Left lung (tissue), 10 donors: ENCODE results near the gene AP2S1. TPM values are rescaled to one million over a fixed set of nuclear protein-coding genes. Genes with fewer than 3 reads are reported as not detected.
A peak's percentile ranks its signal among the peaks of the same experiment; 100 is the strongest.

Experiments used
- ATAC-seq: fragments of 200-7000 bp; cut with Tn5 transposase; one replicate; pipeline ENCODE4 v1.9.1; 2020; ENCODE audit warnings: moderate library complexity
- DNase-seq, 4 donors: peaks; one replicate each; pipeline ENCODE4 v3.0.0-alpha.2; 2013 to 2020
- H3K27ac ChIP-seq, 2 donors: fragments of 200-600 bp; sonication (generic) in 1 of 2; one replicate each; pipeline versions ENCODE4 v1.5.0 to v1.8.0; 2020 to 2021
- H3K27me3 ChIP-seq, 2 donors: fragments of 200-600 bp; sonication (generic) in 1 of 2; one replicate each; pipeline versions ENCODE4 v1.5.0 to v1.8.0; 2020 to 2021
- H3K36me3 ChIP-seq, 2 donors: fragments of 200-600 bp; sonication (generic) in 1 of 2; one replicate each; pipeline versions ENCODE4 v1.5.0 to v1.8.0; 2020 to 2021
- H3K4me1 ChIP-seq, 2 donors: fragments of 200-600 bp; one replicate each; pipeline ENCODE4 v1.8.0; 2021
- H3K4me3 ChIP-seq, 2 donors: fragments of 200-600 bp; sonication (generic) in 1 of 2; one replicate each; pipeline versions ENCODE4 v1.5.0 to v1.8.0; 2020 to 2021; ENCODE audit warnings: mild to moderate bottlenecking in 1 of 2
- H3K9me3 ChIP-seq, 2 donors: fragments of 200-600 bp; sonication (generic) in 1 of 2; one replicate each; pipeline versions ENCODE4 v1.5.0 to v1.8.0; 2020 to 2021
- CTCF ChIP-seq, 2 donors: fragments of 200-600 bp; sonication (generic) in 1 of 2; IDR thresholded peaks; one replicate each; pipeline versions ENCODE4 v1.5.0 to v1.8.0; 2021; ENCODE audit warnings: antibody characterized with exemption in 2 of 2
- intact Hi-C, 2 donors: fragments of 100-400 bp; cut with DNase I; formaldehyde crosslinking; loops; one replicate each; pipeline versions ENCODE4 v1.11.2 to v1.14.2; 2022
- polyA plus RNA-seq, 6 donors: library from polyadenylated mRNA; unstranded; fragments of 120-200 nt; gene quantifications; one replicate each; pipeline ENCODE4 v1.2.1, GENCODE V29; 2013; ENCODE audit not compliant: insufficient read length in 6 of 6
- total RNA-seq, 2 donors: library from RNA; stranded (reverse); fragmentation: NEBNext Ultra II Directional; extraction: Animal tissue kit (Norgen Biotek cat#: 25700); gene quantifications; one replicate each; pipeline ENCODE4 v1.2.1, GENCODE V29; 2021
- donor health status: DM: no; HTN: yes; CAD: no.
- donor health status: DM: no; HTN: no; CAD: no.

The AP2S1 gene
- total and polyA plus RNA-seq, 8 donors = 92.3 to 163 (median 113) TPM

GRCh38 chr19:46896076-46896794, 45.6 kb upstream of the AP2S1 start:
- ATAC-seq = peak; percentile 90
- peak in 2 of 4 donors; percentile 52 to 81 for DNase-seq
- H3K27me3 ChIP-seq = no peaks in the 10 kb centered on the region

GRCh38 chr19:46892252-46893179, 41.9 kb upstream of the AP2S1 start:
- DNase-seq = no peak

More at GRCh38 chr19:46896076-46896794, 45.6 kb upstream of the AP2S1 start:
- no peak overlapping the region for H3K27ac ChIP-seq
- no peaks in the 10 kb centered on the region for H3K9me3 ChIP-seq
- TF ChIP-seq CTCF (IDR thresholded peaks at IDR 0.05) = no peak
- no peaks in the 10 kb centered on the region for H3K36me3 ChIP-seq
- no peak overlapping the region for H3K4me3 ChIP-seq
- peaks cover 12 to 16% of the 10 kb centered on the region in 2 donors for H3K4me1 ChIP-seq
- intact Hi-C loops = no loop called here

GRCh38 chr19:46890423-46891170, 40.0 kb upstream of the AP2S1 start:
- DNase-seq (no peak), ATAC-seq (peak; percentile 71)
- Histone ChIP-seq H3K27me3 (no peaks in the 10 kb centered on the region), H3K9me3 (no peaks in the 10 kb centered on the region), H3K4me3 (no peak overlapping the region), H3K27ac (no peak overlapping the region), H3K4me1 (peaks cover 0 to 7% of the 10 kb centered on the region in 2 donors), H3K36me3 (no peaks in the 10 kb centered on the region)
- intact Hi-C loops = no loop called here
- TF ChIP-seq CTCF (IDR thresholded peaks at IDR 0.05) = no peak

More at GRCh38 chr19:46892252-46893179, 41.9 kb upstream of the AP2S1 start:
- peaks cover 0 to 6% of the 10 kb centered on the region in 2 donors for H3K4me1 ChIP-seq
- TF ChIP-seq CTCF (IDR thresholded peaks at IDR 0.05) = no peak
- no peaks in the 10 kb centered on the region for H3K36me3 ChIP-seq
- H3K9me3 ChIP-seq = no peaks in the 10 kb centered on the region
- no peak overlapping the region for H3K4me3 ChIP-seq
- no peak for ATAC-seq
- no peaks in the 10 kb centered on the region for H3K27me3 ChIP-seq
- intact Hi-C loops = no loop called here
- H3K27ac ChIP-seq = no peak overlapping the region

GRCh38 chr19:46887240-46887782, 36.7 kb upstream of the AP2S1 start:
- Histone ChIP-seq H3K4me1 (peaks cover 0 to 14% of the 10 kb centered on the region in 2 donors), H3K9me3 (no peaks in the 10 kb centered on the region), H3K4me3 (no peak overlapping the region), H3K36me3 (no peaks in the 10 kb centered on the region), H3K27ac (no peak overlapping the region), H3K27me3 (no peaks in the 10 kb centered on the region)
- intact Hi-C loops = no loop called here
- no peak for TF ChIP-seq CTCF (IDR thresholded peaks at IDR 0.05)
- DNase-seq (no peak), ATAC-seq (peak; percentile 76)
